HepG2 (cell line): ENCODE measurements around the gene RERE. TPM values are rescaled to one million over a fixed set of nuclear protein-coding genes. Genes with fewer than 3 reads are reported as not detected.

ENCODE experiments used
- ATAC-seq: fragments of 200-7000 bp; cut with Tn5 transposase; 3 replicates; pipeline ENCODE4 v1.9.1; 2020; ENCODE audit warnings: mild to moderate bottlenecking, moderate library complexity
- BruUV-seq: library from RNA; stranded (reverse); fragments of 400-500 nt; replicated peaks from 2 replicates; lab custom pipeline; 2021; lab: Mats Ljungman, UMichigan
- CTCF ChIA-PET: fragments of 300-600 bp; formaldehyde crosslinking; extraction: SDS; loops from one replicate; lab custom pipeline; 2021; ENCODE audit warnings: low total read pairs, inconsistent platforms, low intra/inter-chr PET ratio; lab: Yijun Ruan, JAX
- POLR2A ChIA-PET: fragments of 350-600 bp; sonication (Branson Sonifier 250); formaldehyde crosslinking; loops from one replicate; lab custom pipeline; 2020; ENCODE audit warnings: antibody characterized with exemption, inconsistent platforms; lab: Yijun Ruan, JAX
- DNase-seq: peaks from one replicate; pipeline ENCODE4 v3.0.0-alpha.2; 2015; ENCODE audit warnings: low spot score
- FAIRE-seq: peaks from 3 replicates; lab custom pipeline; 2011; peaks lifted over from hg19 to GRCh38; lab: Jason Lieb, UNC
- H2AFZ ChIP-seq: one replicate; pipeline ENCODE4 v1.6.1; 2011; ENCODE audit warnings: low read length, inconsistent platforms
- H3K27ac ChIP-seq: fragments of 300-600 bp; 3 replicates; pipeline ENCODE4 v1.8.0; 2011; ENCODE audit warnings: mixed run types, mild to moderate bottlenecking, mixed read lengths, low read length, inconsistent platforms; ENCODE audit not compliant: insufficient read depth; ENCODE audit errors: extremely low read length
- H3K27me3 ChIP-seq, 2 experiments: fragments of 200-600 bp in 1 of 2; 2 replicates in 1 of 2; 3 replicates in 1 of 2; pipeline versions ENCODE4 v1.6.0 to v1.8.0; 2011; ENCODE audit warnings: low read length in 2 of 2, mild to moderate bottlenecking in 2 of 2, moderate library complexity in 2 of 2, inconsistent platforms in 1 of 2; ENCODE audit not compliant: insufficient read depth in 2 of 2, control insufficient read depth in 1 of 2
- H3K36me3 ChIP-seq, 2 experiments: fragments of 200-600 bp in 1 of 2; replicated peaks in 1 of 2; 2 replicates in 1 of 2; 3 replicates in 1 of 2; pipeline versions ENCODE4 v1.5.1 to v1.8.0; 2011; ENCODE audit warnings: low read length in 2 of 2, inconsistent platforms in 1 of 2; ENCODE audit not compliant: insufficient read depth in 2 of 2, control insufficient read depth in 1 of 2
- H3K4me1 ChIP-seq: 2 replicates; pipeline ENCODE4 v1.5.1; 2012; ENCODE audit warnings: low read length, inconsistent platforms; ENCODE audit not compliant: insufficient read depth
- H3K4me2 ChIP-seq: 2 replicates; pipeline ENCODE4 v1.6.0; 2011; ENCODE audit warnings: low read depth, low read length, inconsistent platforms
- H3K4me3 ChIP-seq, 3 experiments: fragments of 200-600 bp in 1 of 3; sonication (generic), shearing (Covaris generic) in 1 of 3; replicated peaks in 1 of 3; 2 replicates each; pipeline ENCODE4 v1.5.1; 2011 to 2016; ENCODE audit warnings: low read length in 3 of 3, inconsistent platforms in 2 of 3, low read depth in 2 of 3, mild to moderate bottlenecking in 2 of 3, control low read depth in 1 of 3, mixed read lengths in 1 of 3; ENCODE audit not compliant: insufficient read depth in 1 of 3
- H3K79me2 ChIP-seq: one replicate; pipeline ENCODE4 v1.6.1; 2011; ENCODE audit warnings: low read length, inconsistent platforms; ENCODE audit not compliant: insufficient read depth
- H3K9ac ChIP-seq: 2 replicates; pipeline ENCODE4 v1.6.0; 2011; ENCODE audit warnings: mild to moderate bottlenecking, low read depth, low read length, inconsistent platforms; ENCODE audit not compliant: insufficient read depth
- H3K9me3 ChIP-seq: 2 replicates; pipeline ENCODE4 v1.5.1; 2012; ENCODE audit warnings: mild to moderate bottlenecking, low read length
- H4K20me1 ChIP-seq: 2 replicates; pipeline ENCODE4 v1.6.0; 2011; ENCODE audit warnings: inconsistent platforms, mild to moderate bottlenecking, low read length, moderate library complexity; ENCODE audit not compliant: insufficient read depth
- FOXA3 ChIP-seq: IDR thresholded peaks from 2 replicates; pipeline ENCODE4 v1.6.1; 2016; ENCODE audit warnings: missing genetic modification reagents, missing compliant biosample characterization
- SAP130 ChIP-seq: IDR thresholded peaks from 2 replicates; pipeline ENCODE4 v1.6.1; 2016; ENCODE audit warnings: low read depth
- WGBS: methylation state at CpG from one replicate; pipeline ENCODE4 v1.1.6; 2017; ENCODE audit warnings: low lambda C conversion rate; 5-methylcytosine and 5-hydroxymethylcytosine counted together
- in situ Hi-C: cut with HindIII; loops from 2 replicates; pipeline ENCODE4 v1.10.0; 2017; ENCODE audit warnings: low pct_unique_long_range_greater_than_20kb; ENCODE audit not compliant: extremely low pct_ligation_motif_present
- intact Hi-C: fragments of 100-400 bp; cut with micrococcal nuclease; formaldehyde crosslinking; loops from one replicate; pipeline ENCODE4 v1.10.0; 2022; ENCODE audit not compliant: unreplicated experiment
- polyA plus RNA-seq, 8 experiments: library from polyadenylated mRNA; depleted of rRNA in 3 of 8; stranded (reverse) in 7 of 8; unstranded in 1 of 8; fragments of >200 nt; fragmentation: Illumina TruSeq in 4 of 8; extraction: Trizol in 4 of 8; gene quantifications; 2 replicates each; pipeline versions ENCODE4 v1.2.1 to v1.2.3, GENCODE V29; 2011 to 2016; ENCODE audit warnings: low read depth in 4 of 8, missing spikeins in 1 of 8, mixed read lengths in 1 of 8; ENCODE audit not compliant: insufficient read depth in 1 of 8
- total RNA-seq, 5 experiments: library from RNA; depleted of rRNA; stranded (reverse); fragments of >200 nt; fragmentation: Illumina TruSeq; extraction: Trizol; gene quantifications; 2 replicates each; pipeline ENCODE4 v1.2.3, GENCODE V29; 2016; ENCODE audit warnings: low read depth in 1 of 5
- TF ChIP-seq, protein P1 (sequence below): sonication (generic); formaldehyde crosslinking; IDR thresholded peaks from 2 replicates; pipeline ENCODE4 v1.4.0; 2020; ENCODE audit warnings: missing genetic modification reagents, mild to moderate bottlenecking, borderline replicate concordance
- TF ChIP-seq, protein P2 (sequence below): sonication (generic); formaldehyde crosslinking; conservative IDR thresholded peaks from 2 replicates; pipeline ENCODE4 v1.4.0; 2020; ENCODE audit warnings: missing genetic modification reagents

RERE gene
- total and polyA plus RNA-seq, 2 of the 13 experiments (the other 11 are each of a cell fraction or from before 2014, with no cell fraction given), result 18.3 to 21.9 TPM

DNA sequence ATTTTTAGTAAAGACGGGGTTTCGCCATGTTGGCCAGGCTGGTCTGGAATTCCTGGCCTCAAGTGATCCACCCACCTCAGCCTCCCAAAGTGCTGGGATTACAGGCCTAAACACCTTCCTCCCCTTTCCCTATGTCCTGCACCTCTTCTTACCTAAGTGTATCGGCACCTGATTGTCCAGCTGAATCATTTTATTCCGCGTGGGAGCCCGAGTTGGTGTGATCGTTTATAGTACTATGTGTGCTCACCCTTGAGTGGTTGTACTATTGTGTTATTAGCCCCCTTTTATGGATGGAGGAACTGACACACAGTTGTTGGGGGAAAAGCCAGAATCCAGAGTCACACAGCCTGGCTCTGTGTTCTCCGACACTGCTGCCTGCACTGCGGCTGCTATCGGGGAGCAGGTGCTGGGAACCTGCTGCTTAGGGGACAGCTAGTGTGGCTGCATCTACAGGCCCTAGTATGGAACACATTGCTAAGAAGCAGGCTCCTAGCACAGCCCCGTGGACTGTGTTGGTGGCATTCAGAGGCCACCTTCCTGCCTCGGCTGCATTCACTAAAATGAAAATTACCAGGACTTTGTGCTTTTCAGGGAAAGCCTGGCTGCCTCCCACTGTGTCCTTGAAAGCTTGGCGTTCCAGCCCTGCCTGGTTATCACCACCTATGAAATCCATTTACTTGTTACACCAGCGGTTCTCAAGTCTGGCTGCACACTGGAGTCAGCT, 39.4 kb upstream of the RERE start (continued):
- TF ChIP-seq FOXA3 (CRISPR knock-in tag), result peak; percentile 27; the same call in 1 of the 2 replicates
- TF ChIP-seq SAP130 (CRISPR knock-in tag), result peak; percentile 54; the same call in 1 of the 2 replicates

DNA sequence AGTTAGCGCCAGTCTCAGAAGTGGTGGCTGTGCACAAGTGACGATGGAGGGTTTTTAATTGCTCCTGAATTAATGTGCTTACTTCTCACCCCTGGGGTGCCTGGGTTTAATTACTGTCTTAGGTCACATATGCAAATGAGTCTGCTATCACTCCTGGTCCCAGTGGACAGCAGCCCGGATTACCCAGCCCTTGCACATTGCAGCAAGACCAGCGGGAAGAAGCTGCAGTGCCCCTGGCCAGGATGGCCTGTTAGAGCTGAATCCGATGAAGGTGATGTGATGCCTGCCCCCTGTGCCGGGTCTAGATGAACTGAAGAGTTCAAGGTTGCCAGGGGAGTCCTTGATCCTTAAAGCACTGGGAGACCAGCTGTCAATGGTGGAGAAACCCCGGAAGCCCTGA, 36.8 kb upstream of the RERE start:
- FAIRE-seq, result no peak
- POLR2A ChIA-PET, result interaction anchor here (1.1 kb wide), 1 partner anchor 24 kb away, joined by 3 read pairs; the partner anchor contains the start of gene ENO1

More for the DNA sequence above, 36.8 kb upstream of the RERE start:
- intact Hi-C loops (no loop called here), in situ Hi-C loops (no loop called here)
- 69% methylated on average over 7 of the region's 7 CpGs for WGBS
- no peak overlapping the region for H3K4me3 ChIP-seq
- no peak for DNase-seq
- H3K9ac ChIP-seq, result no peak overlapping the region
- no peaks in the 10 kb centered on the region for H3K9me3 ChIP-seq
- H3K36me3 ChIP-seq, result peaks cover 0 to 2% of the 10 kb centered on the region in 2 experiments; a peak in 2 of 5 replicates
- H3K27ac ChIP-seq, result peak overlapping the region; percentile 31
- peaks cover 69% of the 10 kb centered on the region for H3K4me1 ChIP-seq
- CTCF ChIA-PET, result no interaction called here
- ATAC-seq, result peak; percentile 10
- TF ChIP-seq, protein P1, sequence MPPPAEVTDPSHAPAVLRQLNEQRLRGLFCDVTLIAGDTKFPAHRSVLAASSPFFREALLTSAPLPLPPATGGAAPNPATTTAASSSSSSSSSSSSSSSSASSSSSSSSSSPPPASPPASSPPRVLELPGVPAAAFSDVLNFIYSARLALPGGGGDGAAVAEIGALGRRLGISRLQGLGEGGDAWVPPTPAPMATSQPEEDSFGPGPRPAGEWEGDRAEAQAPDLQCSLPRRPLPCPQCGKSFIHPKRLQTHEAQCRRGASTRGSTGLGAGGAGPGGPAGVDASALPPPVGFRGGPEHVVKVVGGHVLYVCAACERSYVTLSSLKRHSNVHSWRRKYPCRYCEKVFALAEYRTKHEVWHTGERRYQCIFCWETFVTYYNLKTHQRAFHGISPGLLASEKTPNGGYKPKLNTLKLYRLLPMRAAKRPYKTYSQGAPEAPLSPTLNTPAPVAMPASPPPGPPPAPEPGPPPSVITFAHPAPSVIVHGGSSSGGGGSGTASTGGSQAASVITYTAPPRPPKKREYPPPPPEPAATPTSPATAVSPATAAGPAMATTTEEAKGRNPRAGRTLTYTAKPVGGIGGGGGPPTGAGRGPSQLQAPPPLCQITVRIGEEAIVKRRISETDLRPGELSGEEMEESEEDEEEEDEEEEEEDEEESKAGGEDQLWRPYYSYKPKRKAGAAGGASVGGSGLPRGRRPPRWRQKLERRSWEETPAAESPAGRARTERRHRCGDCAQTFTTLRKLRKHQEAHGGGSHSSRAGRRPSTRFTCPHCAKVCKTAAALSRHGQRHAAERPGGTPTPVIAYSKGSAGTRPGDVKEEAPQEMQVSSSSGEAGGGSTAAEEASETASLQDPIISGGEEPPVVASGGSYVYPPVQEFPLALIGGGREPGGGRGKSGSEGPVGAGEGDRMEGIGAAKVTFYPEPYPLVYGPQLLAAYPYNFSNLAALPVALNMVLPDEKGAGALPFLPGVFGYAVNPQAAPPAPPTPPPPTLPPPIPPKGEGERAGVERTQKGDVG (CRISPR knock-in tag), result 0 out of 2 replicates have a peak, but pooled peaks have one; percentile 11
- TF ChIP-seq, protein P2, sequence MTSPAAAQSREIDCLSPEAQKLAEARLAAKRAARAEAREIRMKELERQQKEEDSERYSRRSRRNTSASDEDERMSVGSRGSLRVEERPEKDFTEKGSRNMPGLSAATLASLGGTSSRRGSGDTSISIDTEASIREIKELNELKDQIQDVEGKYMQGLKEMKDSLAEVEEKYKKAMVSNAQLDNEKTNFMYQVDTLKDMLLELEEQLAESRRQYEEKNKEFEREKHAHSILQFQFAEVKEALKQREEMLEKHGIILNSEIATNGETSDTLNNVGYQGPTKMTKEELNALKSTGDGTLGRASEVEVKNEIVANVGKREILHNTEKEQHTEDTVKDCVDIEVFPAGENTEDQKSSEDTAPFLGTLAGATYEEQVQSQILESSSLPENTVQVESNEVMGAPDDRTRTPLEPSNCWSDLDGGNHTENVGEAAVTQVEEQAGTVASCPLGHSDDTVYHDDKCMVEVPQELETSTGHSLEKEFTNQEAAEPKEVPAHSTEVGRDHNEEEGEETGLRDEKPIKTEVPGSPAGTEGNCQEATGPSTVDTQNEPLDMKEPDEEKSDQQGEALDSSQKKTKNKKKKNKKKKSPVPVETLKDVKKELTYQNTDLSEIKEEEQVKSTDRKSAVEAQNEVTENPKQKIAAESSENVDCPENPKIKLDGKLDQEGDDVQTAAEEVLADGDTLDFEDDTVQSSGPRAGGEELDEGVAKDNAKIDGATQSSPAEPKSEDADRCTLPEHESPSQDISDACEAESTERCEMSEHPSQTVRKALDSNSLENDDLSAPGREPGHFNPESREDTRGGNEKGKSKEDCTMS (CRISPR knock-in tag), result no peak
- no peak overlapping the region for H3K4me2 ChIP-seq
- peaks cover 14% of the 10 kb centered on the region for H4K20me1 ChIP-seq
- H3K27me3 ChIP-seq, result no peaks in the 10 kb centered on the region
- no peaks in the 10 kb centered on the region for H3K79me2 ChIP-seq
- no peak overlapping the region for H2AFZ ChIP-seq
- BruUV-seq, result no TSS peak
